Immature natural killer cell (primary cell): Measurements from ENCODE around the gene DNAJC2. TPM values are rescaled to one million over a fixed set of nuclear protein-coding genes. Genes with fewer than 3 reads are reported as not detected.
A peak's percentile ranks its signal among the peaks of the same experiment; 100 is the strongest.

Experiments
- DNase-seq, 3 donors: peaks; one replicate each; pipeline ENCODE4 v3.0.0; 2022; ENCODE audit warnings: mixed read lengths in 1 of 3
- H3K27ac Mint-ChIP-seq, 6 donors: one replicate each; pipeline ENCODE4 v1.8.0; 2020; ENCODE audit warnings: mixed read lengths in 6 of 6, mild to moderate bottlenecking in 5 of 6, inconsistent platforms in 4 of 6, moderate library complexity in 3 of 6
- H3K27me3 Mint-ChIP-seq, 3 donors: one replicate each; pipeline ENCODE4 v1.8.0; 2020 to 2021; ENCODE audit warnings: low read depth in 3 of 3, mild to moderate bottlenecking in 3 of 3, mixed read lengths in 3 of 3, moderate library complexity in 3 of 3, inconsistent platforms in 1 of 3
- H3K36me3 Mint-ChIP-seq, 3 donors: one replicate each; pipeline ENCODE4 v1.8.0; 2020; ENCODE audit warnings: mixed read lengths in 3 of 3, inconsistent platforms in 2 of 3, mild to moderate bottlenecking in 2 of 3
- H3K4me1 Mint-ChIP-seq, 2 donors: one replicate each; pipeline ENCODE4 v1.8.0; 2020; ENCODE audit warnings: inconsistent platforms in 2 of 2, mild to moderate bottlenecking in 2 of 2, mixed read lengths in 2 of 2, moderate library complexity in 1 of 2
- H3K4me3 Mint-ChIP-seq, 5 donors: one replicate each; pipeline ENCODE4 v1.8.0; 2020; ENCODE audit warnings: mild to moderate bottlenecking in 5 of 5, mixed read lengths in 5 of 5, inconsistent platforms in 3 of 5, moderate library complexity in 3 of 5
- H3K9me3 Mint-ChIP-seq, 6 donors: one replicate each; pipeline ENCODE4 v1.8.0; 2020; ENCODE audit warnings: mild to moderate bottlenecking in 6 of 6, mixed read lengths in 6 of 6, inconsistent platforms in 4 of 6, moderate library complexity in 3 of 6
- polyA plus RNA-seq, 3 donors: library from polyadenylated mRNA; unstranded; fragments of 300-500 nt; fragmentation: Illumina TruSeq; gene quantifications; one replicate each; pipeline ENCODE4 v1.2.3, GENCODE V29; 2021

DNAJC2 gene, protein sequence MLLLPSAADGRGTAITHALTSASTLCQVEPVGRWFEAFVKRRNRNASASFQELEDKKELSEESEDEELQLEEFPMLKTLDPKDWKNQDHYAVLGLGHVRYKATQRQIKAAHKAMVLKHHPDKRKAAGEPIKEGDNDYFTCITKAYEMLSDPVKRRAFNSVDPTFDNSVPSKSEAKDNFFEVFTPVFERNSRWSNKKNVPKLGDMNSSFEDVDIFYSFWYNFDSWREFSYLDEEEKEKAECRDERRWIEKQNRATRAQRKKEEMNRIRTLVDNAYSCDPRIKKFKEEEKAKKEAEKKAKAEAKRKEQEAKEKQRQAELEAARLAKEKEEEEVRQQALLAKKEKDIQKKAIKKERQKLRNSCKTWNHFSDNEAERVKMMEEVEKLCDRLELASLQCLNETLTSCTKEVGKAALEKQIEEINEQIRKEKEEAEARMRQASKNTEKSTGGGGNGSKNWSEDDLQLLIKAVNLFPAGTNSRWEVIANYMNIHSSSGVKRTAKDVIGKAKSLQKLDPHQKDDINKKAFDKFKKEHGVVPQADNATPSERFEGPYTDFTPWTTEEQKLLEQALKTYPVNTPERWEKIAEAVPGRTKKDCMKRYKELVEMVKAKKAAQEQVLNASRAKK
- polyA plus RNA-seq = 10 to 100 TPM in 2 of 3 donors, 1 to 10 TPM in 1; 6.8 to 23.2 (median 15.1) TPM

GRCh38 chr7:103344453-103345149 is at the start of gene DNAJC2:
TSS of gene DNAJC2 (minus strand) at chr7:103344767. CDS start at chr7:103344622, 145 bp downstream.
- DNase-seq = peak; percentile 85 to 89 (median 87)
- Mint-ChIP-seq H3K27me3 (peaks cover 4 to 10% (median 9%) of the 10 kb centered on the region in 3 donors), H3K36me3 (peaks cover 0 to 15% (median 8%) of the 10 kb centered on the region in 3 donors), H3K4me1 (peaks cover 59 to 88% of the 10 kb centered on the region in 2 donors), H3K4me3 (peak within 1 kb of the TSS; percentile 97 to 99 (median 97)), H3K9me3 (no peaks in the 10 kb centered on the region), H3K27ac (peak within 1 kb of the TSS; percentile 94 to 99 (median 98))

GRCh38 chr7:103391976-103392375 is 47.4 kb upstream of the DNAJC2 start:
- no peak for DNase-seq
- Mint-ChIP-seq H3K27me3 (peaks cover 0 to 10% (median 4%) of the 10 kb centered on the region in 3 donors), H3K36me3 (no peaks in the 10 kb centered on the region), H3K4me3 (no peak overlapping the region), H3K4me1 (no peaks in the 10 kb centered on the region), H3K27ac (no peak overlapping the region), H3K9me3 (no peaks in the 10 kb centered on the region)

DNA sequence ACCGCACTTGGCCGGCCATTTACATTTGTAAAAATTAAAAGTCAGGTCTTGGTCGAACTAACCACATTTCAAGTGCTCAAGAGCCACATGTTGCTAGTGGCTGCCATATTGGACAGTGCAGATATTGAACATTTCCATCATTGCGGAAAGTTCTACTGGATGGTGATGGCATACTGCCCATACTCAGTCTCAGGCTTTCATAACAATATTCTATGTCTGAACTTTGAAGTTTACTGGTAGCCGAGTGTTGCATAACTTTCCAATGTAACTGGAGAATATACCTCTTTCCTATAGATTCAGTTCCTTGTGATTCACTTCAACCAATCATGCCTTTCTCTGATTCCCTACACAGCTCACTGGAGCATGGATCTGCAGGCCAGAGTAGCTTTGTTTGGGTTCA is 46.6 kb upstream of the DNAJC2 start:
- Mint-ChIP-seq H3K4me3 (no peak overlapping the region), H3K27me3 (peaks cover 0 to 7% (median 4%) of the 10 kb centered on the region in 3 donors), H3K36me3 (no peaks in the 10 kb centered on the region), H3K4me1 (no peaks in the 10 kb centered on the region), H3K27ac (no peak overlapping the region), H3K9me3 (no peaks in the 10 kb centered on the region)
- no peak for DNase-seq

DNA sequence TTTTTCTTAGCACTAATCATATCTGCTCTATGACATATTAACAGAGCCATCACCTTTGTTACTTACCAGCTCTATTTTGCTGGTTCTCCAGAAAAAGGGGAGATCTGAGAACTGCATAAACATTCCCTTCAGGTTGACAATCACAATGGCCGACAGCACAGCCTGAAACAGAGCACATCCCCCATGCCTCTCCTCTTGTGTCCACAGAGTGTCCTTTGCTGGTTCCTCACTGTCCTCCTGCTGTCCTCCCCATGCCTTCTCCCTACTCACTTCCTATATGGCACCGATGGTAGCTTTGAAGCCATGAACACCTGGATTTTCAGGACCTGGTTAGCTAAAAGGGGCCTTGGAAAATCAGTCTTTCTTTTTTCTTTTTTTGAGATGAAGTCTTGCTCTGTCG is 44.7 kb upstream of the DNAJC2 start:
- Mint-ChIP-seq H3K4me1 (no peaks in the 10 kb centered on the region), H3K4me3 (no peak overlapping the region), H3K9me3 (no peaks in the 10 kb centered on the region), H3K27ac (no peak overlapping the region), H3K27me3 (peaks cover 0 to 5% (median 1%) of the 10 kb centered on the region in 3 donors), H3K36me3 (no peaks in the 10 kb centered on the region)
- DNase-seq = no peak

DNA sequence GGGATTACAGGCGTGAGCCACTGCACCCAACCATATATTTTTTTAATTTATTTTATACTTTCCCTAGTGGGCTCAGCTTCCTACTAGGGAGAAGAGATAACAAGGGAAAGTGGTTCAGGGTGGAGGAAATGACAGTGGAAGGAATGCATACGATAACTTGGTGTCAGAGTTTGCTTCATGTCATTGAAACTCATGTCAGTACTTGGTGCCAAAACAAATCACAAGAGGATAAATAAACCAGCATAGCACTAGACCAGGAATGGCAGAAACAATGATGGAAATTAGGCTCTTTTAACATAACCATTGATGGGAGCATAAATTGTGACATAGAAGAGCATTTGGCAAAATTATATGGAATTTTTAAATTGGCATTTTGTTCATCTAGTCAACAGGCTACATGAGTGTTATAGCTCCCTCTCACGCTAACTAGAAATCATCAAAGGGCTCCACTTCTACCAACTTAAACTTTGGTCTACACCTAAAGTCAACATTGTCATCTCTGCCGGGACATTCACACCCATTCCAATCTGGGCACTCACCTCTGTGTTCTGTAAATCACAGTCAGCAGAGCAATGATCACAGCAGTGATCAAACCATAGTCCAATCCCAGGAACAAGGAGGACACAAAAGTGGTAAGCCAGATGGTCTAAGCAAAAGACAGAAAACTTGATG is 44.0 kb upstream of the DNAJC2 start:
- Mint-ChIP-seq H3K4me1 (no peaks in the 10 kb centered on the region), H3K9me3 (no peaks in the 10 kb centered on the region)

DNA sequence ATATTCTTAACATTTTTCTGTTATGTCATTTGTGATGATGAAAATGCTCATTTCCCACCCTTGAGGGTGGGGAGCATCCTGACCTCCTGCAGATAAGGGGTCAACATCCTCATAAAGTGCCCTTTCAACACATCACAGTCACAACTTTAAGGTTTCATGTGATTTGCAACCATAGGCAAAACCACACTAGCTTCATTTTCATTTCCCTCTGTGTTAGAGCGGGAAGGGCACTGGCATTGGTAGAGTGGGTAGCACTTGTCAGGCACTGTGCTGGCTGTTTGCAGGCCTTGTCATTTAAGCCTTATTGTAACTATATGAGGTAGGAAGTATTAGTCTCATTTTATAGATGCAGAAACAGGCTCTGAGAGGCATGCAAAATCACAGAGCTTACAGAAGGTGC is 42.7 kb upstream of the DNAJC2 start:
- Mint-ChIP-seq H3K27me3 (peaks cover 0 to 5% (median 0%) of the 10 kb centered on the region in 3 donors), H3K27ac (no peak overlapping the region), H3K4me1 (no peaks in the 10 kb centered on the region), H3K9me3 (no peaks in the 10 kb centered on the region), H3K36me3 (no peaks in the 10 kb centered on the region), H3K4me3 (no peak overlapping the region)
- no peak for DNase-seq

More for the DNA sequence above, 44.0 kb upstream of the DNAJC2 start:
- H3K27me3 Mint-ChIP-seq = peaks cover 0 to 5% (median 0%) of the 10 kb centered on the region in 3 donors
- DNase-seq = no peak
- no peaks in the 10 kb centered on the region for H3K36me3 Mint-ChIP-seq
- no peak overlapping the region for H3K4me3 Mint-ChIP-seq
- H3K27ac Mint-ChIP-seq = no peak overlapping the region

DNA sequence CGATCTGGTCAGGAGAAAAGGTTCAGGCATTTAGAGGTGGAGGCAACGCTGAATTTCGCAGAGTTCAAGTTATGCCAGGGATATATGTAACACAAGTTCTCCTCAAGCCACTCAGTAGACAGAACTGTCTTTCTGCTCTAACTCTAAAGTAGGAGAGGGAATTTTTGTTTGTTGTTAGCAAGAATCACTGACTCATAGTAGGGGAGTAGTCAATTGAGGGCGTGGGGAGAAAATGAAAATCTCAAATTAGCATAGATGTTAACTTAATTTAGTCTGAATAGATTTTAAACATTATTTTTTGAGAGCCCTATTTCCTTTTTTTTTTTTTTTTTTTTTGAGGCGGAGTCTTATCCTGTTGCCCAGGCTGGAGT is 37.5 kb upstream of the DNAJC2 start:
- Mint-ChIP-seq H3K9me3 (no peaks in the 10 kb centered on the region), H3K4me1 (no peaks in the 10 kb centered on the region), H3K4me3 (no peak overlapping the region), H3K36me3 (no peaks in the 10 kb centered on the region), H3K27me3 (no peaks in the 10 kb centered on the region), H3K27ac (no peak overlapping the region)
- no peak for DNase-seq

DNA sequence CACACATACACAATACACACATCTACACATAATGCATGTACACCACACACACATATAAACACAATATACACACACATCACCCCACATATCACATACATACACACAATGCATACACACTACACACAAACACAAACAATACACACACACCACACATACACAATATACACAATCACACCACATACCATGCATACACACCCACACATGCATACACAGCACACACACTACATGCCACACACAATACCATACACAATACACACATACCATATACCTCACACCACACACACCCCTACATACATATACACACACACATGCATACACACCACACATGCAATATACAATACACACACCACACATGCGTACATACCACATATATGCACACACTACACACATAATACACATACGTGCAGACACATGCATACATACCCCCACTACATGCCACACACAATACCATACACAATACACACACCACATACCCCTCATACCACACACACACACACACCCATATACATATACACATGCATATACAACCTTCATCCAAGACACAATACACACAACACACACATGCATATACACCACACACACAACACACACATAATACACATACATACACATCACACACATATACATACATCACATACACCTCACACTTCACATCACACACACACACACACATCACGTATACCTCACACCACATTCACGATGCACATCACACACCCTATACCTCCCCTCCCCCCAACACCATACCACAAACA is 36.9 kb upstream of the DNAJC2 start:
- no peak overlapping the region for H3K27ac Mint-ChIP-seq
- H3K9me3 Mint-ChIP-seq = no peaks in the 10 kb centered on the region
- no peak for DNase-seq
- H3K36me3 Mint-ChIP-seq = no peaks in the 10 kb centered on the region
- no peak overlapping the region for H3K4me3 Mint-ChIP-seq
- peaks cover 0 to 2% (median 2%) of the 10 kb centered on the region in 3 donors for H3K27me3 Mint-ChIP-seq
- no peaks in the 10 kb centered on the region for H3K4me1 Mint-ChIP-seq

GRCh38 chr7:103380395-103381191 is 36.0 kb upstream of the DNAJC2 start:
- DNase-seq = no peak
- no peaks in the 10 kb centered on the region for H3K9me3 Mint-ChIP-seq
- H3K27ac Mint-ChIP-seq = no peak overlapping the region
- no peaks in the 10 kb centered on the region for H3K36me3 Mint-ChIP-seq
- no peak overlapping the region for H3K4me3 Mint-ChIP-seq
- no peaks in the 10 kb centered on the region for H3K4me1 Mint-ChIP-seq
- peaks cover 0 to 2% (median 2%) of the 10 kb centered on the region in 3 donors for H3K27me3 Mint-ChIP-seq

GRCh38 chr7:103379270-103379975 is 34.9 kb upstream of the DNAJC2 start:
- DNase-seq = no peak
- Mint-ChIP-seq H3K4me3 (no peak overlapping the region), H3K4me1 (no peaks in the 10 kb centered on the region), H3K36me3 (no peaks in the 10 kb centered on the region), H3K9me3 (no peaks in the 10 kb centered on the region), H3K27ac (no peak overlapping the region), H3K27me3 (peaks cover 0 to 2% (median 2%) of the 10 kb centered on the region in 3 donors)

- H3K27ac Mint-ChIP-seq = no peak overlapping the region
- peaks cover 2% of the 10 kb centered on the region in 3 donors for H3K27me3 Mint-ChIP-seq
- H3K4me1 Mint-ChIP-seq = no peaks in the 10 kb centered on the region
- H3K9me3 Mint-ChIP-seq = no peaks in the 10 kb centered on the region
- no peak overlapping the region for H3K4me3 Mint-ChIP-seq
- peaks cover 0 to 13% (median 0%) of the 10 kb centered on the region in 3 donors for H3K36me3 Mint-ChIP-seq
- DNase-seq = no peak
These were observed 29.5 kb upstream of the DNAJC2 start for GRCh38 chr7:103373866-103374643.
